GM12801 (cell line): ENCODE data around the gene ABCF2.

Source experiments
- TF ChIP-seq, protein P1 (sequence below): IDR thresholded peaks from one replicate; pipeline ENCODE4 v1.5.1; 2011; ENCODE audit warnings: control low read depth; ENCODE audit not compliant: insufficient read length; ENCODE audit errors: extremely low read depth

Gene ABCF2

DNA sequence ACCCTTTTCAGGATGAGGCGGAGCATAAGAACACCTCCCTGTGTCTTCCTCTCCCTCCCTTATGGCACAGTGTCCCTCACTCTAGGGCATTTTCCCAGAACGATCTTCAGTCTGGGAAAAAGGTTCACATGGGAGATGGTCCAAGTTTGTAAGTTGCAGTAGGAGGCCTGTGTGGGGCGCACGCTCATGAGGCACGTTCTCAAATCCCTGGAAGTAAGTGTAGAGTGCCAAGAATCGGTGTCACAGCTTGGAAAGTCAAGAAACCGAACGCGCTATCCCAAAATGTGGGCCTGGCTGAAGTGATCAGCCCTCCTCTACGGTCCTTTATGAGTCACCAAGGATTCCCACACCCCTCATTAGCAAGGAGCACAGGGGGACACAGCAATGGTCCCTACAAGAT, 45.4 kb upstream of the ABCF2 start:
- TF ChIP-seq, protein P1, sequence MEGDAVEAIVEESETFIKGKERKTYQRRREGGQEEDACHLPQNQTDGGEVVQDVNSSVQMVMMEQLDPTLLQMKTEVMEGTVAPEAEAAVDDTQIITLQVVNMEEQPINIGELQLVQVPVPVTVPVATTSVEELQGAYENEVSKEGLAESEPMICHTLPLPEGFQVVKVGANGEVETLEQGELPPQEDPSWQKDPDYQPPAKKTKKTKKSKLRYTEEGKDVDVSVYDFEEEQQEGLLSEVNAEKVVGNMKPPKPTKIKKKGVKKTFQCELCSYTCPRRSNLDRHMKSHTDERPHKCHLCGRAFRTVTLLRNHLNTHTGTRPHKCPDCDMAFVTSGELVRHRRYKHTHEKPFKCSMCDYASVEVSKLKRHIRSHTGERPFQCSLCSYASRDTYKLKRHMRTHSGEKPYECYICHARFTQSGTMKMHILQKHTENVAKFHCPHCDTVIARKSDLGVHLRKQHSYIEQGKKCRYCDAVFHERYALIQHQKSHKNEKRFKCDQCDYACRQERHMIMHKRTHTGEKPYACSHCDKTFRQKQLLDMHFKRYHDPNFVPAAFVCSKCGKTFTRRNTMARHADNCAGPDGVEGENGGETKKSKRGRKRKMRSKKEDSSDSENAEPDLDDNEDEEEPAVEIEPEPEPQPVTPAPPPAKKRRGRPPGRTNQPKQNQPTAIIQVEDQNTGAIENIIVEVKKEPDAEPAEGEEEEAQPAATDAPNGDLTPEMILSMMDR: no peak

DNA sequence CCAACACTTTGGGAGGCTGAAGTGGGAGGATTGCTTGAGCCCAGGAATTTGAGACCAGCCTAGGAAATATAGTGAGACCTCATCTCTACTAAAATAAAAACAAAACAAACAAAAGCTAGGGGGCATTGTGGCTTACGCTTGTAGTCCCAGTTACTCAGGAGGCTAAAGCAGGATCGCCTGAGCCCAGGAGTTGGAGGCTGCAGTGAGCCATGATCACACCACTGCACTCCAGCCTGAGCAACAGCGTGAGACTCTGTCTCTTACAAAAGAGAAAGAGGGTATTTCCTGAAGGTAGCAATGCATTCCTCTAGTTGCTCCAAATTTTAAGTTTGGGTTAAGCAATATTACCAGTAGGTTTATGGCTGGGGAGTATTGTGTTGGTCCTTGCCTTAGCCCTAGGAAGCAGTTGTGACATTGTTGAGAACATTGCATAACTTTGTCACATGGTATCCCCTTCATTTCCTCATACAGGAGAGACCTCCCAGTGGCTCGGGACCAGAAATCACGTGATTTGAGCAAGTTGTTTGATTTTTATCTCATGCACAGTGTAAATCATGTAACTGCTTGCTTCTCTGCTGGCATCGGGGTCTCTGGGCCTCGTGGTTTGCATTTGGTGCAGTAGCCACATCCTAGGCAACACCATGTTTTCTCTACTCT, 44.8 kb upstream of the ABCF2 start:
- TF ChIP-seq, protein P1: no peak

DNA sequence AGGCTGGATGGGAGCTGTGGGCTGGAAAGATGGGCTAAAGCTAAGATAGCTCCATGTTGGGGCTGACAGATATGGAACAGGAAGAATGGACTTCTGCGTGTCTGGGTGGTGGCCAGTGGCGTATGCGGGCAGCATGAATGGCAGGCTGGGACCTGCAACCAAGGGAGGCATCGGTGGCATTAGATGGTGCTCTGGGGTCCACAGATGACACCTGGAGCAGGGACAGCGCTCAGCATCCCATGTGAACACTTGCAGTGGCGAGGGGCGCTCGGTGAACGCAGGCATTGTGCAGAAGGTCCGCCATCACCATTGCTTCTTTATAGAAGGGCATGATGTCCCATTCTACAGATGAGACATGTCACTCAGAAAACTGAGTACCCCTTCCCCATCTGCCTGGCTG, 42.5 kb upstream of the ABCF2 start:
- TF ChIP-seq, protein P1: no peak

DNA sequence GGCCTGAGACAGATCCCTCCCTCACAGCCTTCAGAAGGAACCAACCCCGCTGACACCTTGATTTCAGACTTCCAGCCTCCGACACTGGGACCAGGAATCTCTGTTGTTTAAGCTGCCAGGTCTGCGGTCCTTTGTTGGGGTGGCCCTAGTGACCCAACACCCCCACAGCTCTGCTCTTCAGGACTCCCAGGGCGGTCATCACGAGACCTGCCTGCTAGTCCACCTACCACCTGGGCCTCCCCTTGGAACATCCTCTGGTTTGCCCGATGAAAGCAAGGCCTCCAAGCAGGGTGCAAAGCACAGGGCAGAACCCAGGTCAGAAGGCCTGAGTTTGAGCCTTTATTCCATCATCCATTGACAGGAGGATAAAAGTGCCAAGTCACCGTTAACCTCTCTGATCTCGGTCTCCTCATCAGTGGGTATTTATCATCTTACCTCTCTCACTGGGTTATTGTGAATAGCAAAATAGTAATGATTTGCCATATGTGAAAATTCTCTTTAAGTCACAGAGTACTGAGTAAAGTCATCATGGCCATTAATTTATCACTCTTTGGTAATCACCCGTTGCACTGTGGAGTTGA, 38.4 kb upstream of the ABCF2 start:
- TF ChIP-seq, protein P1: no peak

DNA sequence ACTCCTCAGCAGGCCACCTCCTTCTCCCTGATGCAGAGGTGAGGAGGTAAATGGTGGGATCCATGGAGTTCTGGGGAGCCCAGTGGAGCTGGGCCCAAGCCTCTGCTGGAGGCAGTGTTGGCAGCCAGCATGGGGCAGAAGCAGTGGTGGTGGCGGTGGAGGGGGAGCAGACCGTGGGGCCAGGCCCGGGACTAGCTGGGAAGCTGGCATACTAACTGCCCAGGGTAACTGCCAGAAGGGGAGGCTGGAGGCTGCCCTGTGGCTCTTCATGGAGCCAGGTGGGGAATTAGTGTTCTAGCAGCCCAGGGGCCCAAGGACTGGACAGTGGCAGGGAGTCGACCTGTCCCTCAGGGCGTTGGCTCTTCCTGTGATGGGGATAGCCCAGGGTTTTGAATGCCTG, 37.6 kb upstream of the ABCF2 start:
- TF ChIP-seq, protein P1: no peak

DNA sequence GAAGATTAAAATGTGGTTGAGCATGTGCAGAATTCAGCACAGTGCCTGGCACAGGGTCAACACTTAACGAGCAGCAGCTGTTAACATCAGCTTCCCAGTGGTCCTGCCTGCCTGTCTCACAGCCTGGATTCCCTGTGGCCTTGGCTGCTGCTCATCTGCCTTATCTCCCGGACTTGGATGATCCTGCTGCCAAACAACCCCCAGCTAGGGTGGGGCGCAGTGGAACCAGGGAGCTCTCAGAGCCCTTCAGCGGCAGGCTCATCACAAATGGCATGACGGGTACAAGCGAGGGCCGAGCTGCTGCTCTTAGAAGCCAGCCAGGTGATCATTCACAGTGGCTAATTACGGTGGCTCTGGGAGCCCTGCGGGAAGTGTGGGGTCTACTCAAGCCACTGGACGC, 34.5 kb upstream of the ABCF2 start:
- TF ChIP-seq, protein P1: no peak

DNA sequence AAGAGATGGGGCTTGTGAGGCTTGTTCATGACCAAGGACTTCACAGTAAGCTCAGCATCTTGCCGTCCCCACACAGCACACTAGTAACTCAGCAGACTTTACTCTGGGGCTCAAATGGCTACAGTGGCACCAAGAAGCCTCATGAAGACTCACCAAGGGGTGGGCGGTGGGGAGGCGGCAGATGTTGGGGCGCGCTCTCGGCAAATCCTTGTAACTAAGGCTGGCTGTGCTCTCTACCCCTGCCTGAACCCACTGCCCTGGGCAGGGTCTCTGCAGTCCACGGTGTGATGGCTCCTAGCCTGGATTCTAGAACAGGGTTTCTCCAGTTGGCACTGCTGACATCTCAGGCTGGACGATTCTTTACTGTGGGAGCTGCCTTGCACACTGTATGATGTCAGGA, 33.9 kb upstream of the ABCF2 start:
- TF ChIP-seq, protein P1: no peak

DNA sequence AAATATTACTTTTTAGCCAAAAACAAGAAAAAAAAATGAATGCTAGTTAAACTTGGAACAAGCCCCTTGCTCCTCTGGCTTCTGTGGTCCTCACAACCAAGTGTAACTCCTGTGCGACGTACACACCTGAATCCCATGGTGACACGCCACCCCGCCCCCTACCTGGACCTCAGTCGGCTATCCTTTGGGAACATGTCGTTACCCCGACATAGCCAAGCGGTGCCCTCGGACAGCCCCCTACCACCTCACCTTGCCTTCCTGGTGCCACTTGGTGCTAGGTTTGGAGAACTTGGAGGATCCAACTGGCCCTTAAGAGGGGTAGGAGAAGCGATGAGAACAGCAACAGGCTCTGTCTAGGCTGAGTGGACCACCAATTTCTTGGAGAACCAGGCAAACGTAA, 33.5 kb upstream of the ABCF2 start:
- TF ChIP-seq, protein P1: no peak
